H9 (cell line): Measurements from ENCODE around the gene STAB2. TPM values are rescaled to one million over a fixed set of nuclear protein-coding genes. Genes with fewer than 3 reads are reported as not detected.

Experiments
- DNase-seq: peaks from one replicate; pipeline ENCODE4 v3.0.0-alpha.2; 2017
- H2AFZ ChIP-seq: one replicate; pipeline ENCODE4 v1.6.1; 2013; ENCODE audit warnings: mild to moderate bottlenecking, low read length, control low read depth, moderate library complexity
- H2AK5ac ChIP-seq: 2 replicates; pipeline ENCODE4 v1.6.1; 2013; ENCODE audit warnings: low read length, control low read depth, mixed read lengths; ENCODE audit not compliant: insufficient read length
- H2BK120ac ChIP-seq: one replicate; pipeline ENCODE4 v1.6.1; 2013; ENCODE audit warnings: low read depth, mild to moderate bottlenecking, low read length, control low read depth, inconsistent platforms; ENCODE audit not compliant: poor library complexity, severe bottlenecking
- H2BK12ac ChIP-seq: 2 replicates; pipeline ENCODE4 v1.6.1; 2013; ENCODE audit warnings: low read length, control low read depth, mixed read lengths, low read depth; ENCODE audit not compliant: insufficient read length
- H2BK15ac ChIP-seq: 2 replicates; pipeline ENCODE4 v1.6.1; 2013; ENCODE audit warnings: low read depth, low read length, control low read depth
- H2BK20ac ChIP-seq: one replicate; pipeline ENCODE4 v1.6.1; 2013; ENCODE audit warnings: low read depth, mild to moderate bottlenecking, low read length, control low read depth, inconsistent platforms; ENCODE audit not compliant: poor library complexity, severe bottlenecking
- H2BK5ac ChIP-seq: 2 replicates; pipeline ENCODE4 v1.6.1; 2013; ENCODE audit warnings: low read length, control low read depth, mixed read lengths; ENCODE audit not compliant: insufficient read length
- H3K14ac ChIP-seq: 2 replicates; pipeline ENCODE4 v1.6.1; 2013; ENCODE audit warnings: low read length, control low read depth; ENCODE audit not compliant: insufficient read depth
- H3K18ac ChIP-seq: 2 replicates; pipeline ENCODE4 v1.6.1; 2013; ENCODE audit warnings: low read depth, mild to moderate bottlenecking, mixed read lengths, low read length, control low read depth; ENCODE audit not compliant: insufficient read length
- H3K23ac ChIP-seq: 2 replicates; pipeline ENCODE4 v1.6.1; 2013; ENCODE audit warnings: low read length, control low read depth, mixed read lengths, low read depth; ENCODE audit not compliant: insufficient read length
- H3K23me2 ChIP-seq: 2 replicates; pipeline ENCODE4 v1.6.1; 2013; ENCODE audit warnings: low read depth, mild to moderate bottlenecking, mixed read lengths, low read length, control low read depth; ENCODE audit not compliant: insufficient read length, poor library complexity, severe bottlenecking
- H3K27ac ChIP-seq: 2 replicates; pipeline ENCODE4 v1.5.1; 2013; ENCODE audit warnings: low read length, control low read depth, mixed read lengths, low read depth; ENCODE audit not compliant: insufficient read length
- H3K27me3 ChIP-seq: 2 replicates; pipeline ENCODE4 v1.6.1; 2013; ENCODE audit warnings: low read length, control low read depth, inconsistent platforms; ENCODE audit not compliant: insufficient read depth
- H3K4ac ChIP-seq: 2 replicates; pipeline ENCODE4 v1.6.1; 2013; ENCODE audit warnings: low read depth, mild to moderate bottlenecking, control low read depth, inconsistent platforms, low read length, moderate library complexity
- H3K4me1 ChIP-seq: 2 replicates; pipeline ENCODE4 v1.6.1; 2013; ENCODE audit warnings: low read length, control low read depth, inconsistent platforms; ENCODE audit not compliant: insufficient read depth
- H3K4me2 ChIP-seq: 2 replicates; pipeline ENCODE4 v1.6.1; 2013; ENCODE audit warnings: low read length, control low read depth, mixed read lengths; ENCODE audit not compliant: insufficient read length, insufficient read depth
- H3K56ac ChIP-seq: 2 replicates; pipeline ENCODE4 v1.6.1; 2013; ENCODE audit warnings: low read depth, mild to moderate bottlenecking, mixed read lengths, low read length, control low read depth; ENCODE audit not compliant: insufficient read length
- H3K79me1 ChIP-seq: 2 replicates; pipeline ENCODE4 v1.6.1; 2013; ENCODE audit warnings: low read depth, mild to moderate bottlenecking, moderate library complexity, low read length, control low read depth, inconsistent platforms; ENCODE audit not compliant: insufficient read depth, poor library complexity, severe bottlenecking
- H3K79me2 ChIP-seq: 2 replicates; pipeline ENCODE4 v1.6.1; 2013; ENCODE audit warnings: low read length, control low read depth, inconsistent platforms; ENCODE audit not compliant: insufficient read depth
- H3K9ac ChIP-seq: 2 replicates; pipeline ENCODE4 v1.6.1; 2013; ENCODE audit warnings: low read length, control low read depth, mixed read lengths; ENCODE audit not compliant: insufficient read length; ENCODE audit errors: extremely low read depth
- H3K9me3 ChIP-seq: one replicate; pipeline ENCODE4 v1.6.1; 2013; ENCODE audit warnings: low read depth, low read length, inconsistent platforms; ENCODE audit not compliant: control insufficient read depth
- H3T11ph ChIP-seq: one replicate; pipeline ENCODE4 v1.6.1; 2013; ENCODE audit warnings: mild to moderate bottlenecking, low read length, control low read depth, inconsistent platforms
- H4K20me1 ChIP-seq: one replicate; pipeline ENCODE4 v1.6.1; 2013; ENCODE audit not compliant: control insufficient read depth, insufficient read length, insufficient read depth
- H4K5ac ChIP-seq: 2 replicates; pipeline ENCODE4 v1.6.1; 2013; ENCODE audit warnings: low read depth, mild to moderate bottlenecking, mixed read lengths, low read length, control low read depth; ENCODE audit not compliant: insufficient read length
- H4K8ac ChIP-seq: replicated peaks from 2 replicates; pipeline ENCODE4 v1.6.1; 2013; ENCODE audit warnings: low read length, control low read depth, mixed read lengths, low read depth; ENCODE audit not compliant: insufficient read length
- H4K91ac ChIP-seq: 2 replicates; pipeline ENCODE4 v1.6.1; 2013; ENCODE audit warnings: low read depth, mild to moderate bottlenecking, moderate library complexity, mixed read lengths, low read length, control low read depth; ENCODE audit not compliant: insufficient read length
- H3K27ac Mint-ChIP-seq, 3 experiments: 2 replicates in 2 of 3; 3 replicates in 1 of 3; pipeline ENCODE4 v1.8.0; 2020 to 2021; ENCODE audit warnings: mixed read lengths in 3 of 3, mild to moderate bottlenecking in 1 of 3, moderate library complexity in 1 of 3
- H3K27me3 Mint-ChIP-seq: 2 replicates; pipeline ENCODE4 v1.8.0; 2021; ENCODE audit warnings: low read depth, mild to moderate bottlenecking, moderate library complexity, mixed read lengths
- H3K36me3 Mint-ChIP-seq, 3 experiments: 2 replicates in 2 of 3; 3 replicates in 1 of 3; pipeline ENCODE4 v1.8.0; 2020 to 2021; ENCODE audit warnings: low read depth in 3 of 3, mixed read lengths in 3 of 3; ENCODE audit not compliant: insufficient read depth in 1 of 3
- H3K4me1 Mint-ChIP-seq, 2 experiments: 2 replicates each; pipeline ENCODE4 v1.8.0; 2020; ENCODE audit warnings: mixed read lengths in 2 of 2
- H3K4me3 Mint-ChIP-seq, 2 experiments: 2 replicates in 1 of 2; 3 replicates in 1 of 2; pipeline ENCODE4 v1.8.0; 2020 to 2021; ENCODE audit warnings: mild to moderate bottlenecking in 2 of 2, mixed read lengths in 2 of 2, moderate library complexity in 1 of 2
- H3K9me3 Mint-ChIP-seq, 2 experiments: 2 replicates in 1 of 2; 3 replicates in 1 of 2; pipeline ENCODE4 v1.8.0; 2020; ENCODE audit warnings: mild to moderate bottlenecking in 2 of 2, mixed read lengths in 2 of 2, moderate library complexity in 1 of 2
- WGBS: extraction: QIAGEN DNeasy Blood & Tissue Kit; methylation state at CpG from one replicate; pipeline ENCODE4 v1.1.7; 2013; ENCODE audit warnings: missing lambda C conversion rate, low lambda C conversion rate, mixed read lengths; ENCODE audit not compliant: insufficient read length; ENCODE audit errors: extremely low coverage; 5-methylcytosine and 5-hydroxymethylcytosine counted together
- total RNA-seq: library from RNA; stranded (reverse); gene quantifications from 2 replicates; pipeline ENCODE4 v1.2.1, GENCODE V29; 2021
- TF ChIP-seq, protein P1 (sequence below): fragments of 200-600 bp; sonication (generic); conservative IDR thresholded peaks from 3 replicates; pipeline ENCODE4 v1.8.0; 2021; ENCODE audit warnings: antibody characterized with exemption, mild to moderate bottlenecking

STAB2 gene
- total RNA-seq, 1 experiment from 2014 or later: 0.02 TPM

GRCh38 chr12:103654816-103655215 is 67.7 kb downstream of the STAB2 start:
- Mint-ChIP-seq H3K27me3 (no peaks in the 10 kb centered on the region), H3K27ac (no peak overlapping the region), H3K36me3 (no peaks in the 10 kb centered on the region), H3K4me3 (no peak overlapping the region), H3K9me3 (no peaks in the 10 kb centered on the region; a peak in 1 of 5 replicates), H3K4me1 (peaks cover 4 to 14% of the 10 kb centered on the region in 2 experiments)
- no peaks in the 10 kb centered on the region for H3K27me3 ChIP-seq
- DNase-seq: no peak
- H3K27ac ChIP-seq: no peak overlapping the region
- H3K18ac ChIP-seq: no peak overlapping the region
- no peak overlapping the region for H2AFZ ChIP-seq
- no peaks in the 10 kb centered on the region for H3K4me1 ChIP-seq
- no peak overlapping the region for H4K5ac ChIP-seq
- no peak overlapping the region for H3K23ac ChIP-seq
- H3K79me1 ChIP-seq: no peaks in the 10 kb centered on the region
- TF ChIP-seq, protein P1, sequence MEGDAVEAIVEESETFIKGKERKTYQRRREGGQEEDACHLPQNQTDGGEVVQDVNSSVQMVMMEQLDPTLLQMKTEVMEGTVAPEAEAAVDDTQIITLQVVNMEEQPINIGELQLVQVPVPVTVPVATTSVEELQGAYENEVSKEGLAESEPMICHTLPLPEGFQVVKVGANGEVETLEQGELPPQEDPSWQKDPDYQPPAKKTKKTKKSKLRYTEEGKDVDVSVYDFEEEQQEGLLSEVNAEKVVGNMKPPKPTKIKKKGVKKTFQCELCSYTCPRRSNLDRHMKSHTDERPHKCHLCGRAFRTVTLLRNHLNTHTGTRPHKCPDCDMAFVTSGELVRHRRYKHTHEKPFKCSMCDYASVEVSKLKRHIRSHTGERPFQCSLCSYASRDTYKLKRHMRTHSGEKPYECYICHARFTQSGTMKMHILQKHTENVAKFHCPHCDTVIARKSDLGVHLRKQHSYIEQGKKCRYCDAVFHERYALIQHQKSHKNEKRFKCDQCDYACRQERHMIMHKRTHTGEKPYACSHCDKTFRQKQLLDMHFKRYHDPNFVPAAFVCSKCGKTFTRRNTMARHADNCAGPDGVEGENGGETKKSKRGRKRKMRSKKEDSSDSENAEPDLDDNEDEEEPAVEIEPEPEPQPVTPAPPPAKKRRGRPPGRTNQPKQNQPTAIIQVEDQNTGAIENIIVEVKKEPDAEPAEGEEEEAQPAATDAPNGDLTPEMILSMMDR: no peak
- H2BK120ac ChIP-seq: no peak overlapping the region
- H4K20me1 ChIP-seq: no peaks in the 10 kb centered on the region
- no peak overlapping the region for H2AK5ac ChIP-seq
- no peak overlapping the region for H3K4ac ChIP-seq
- H3K56ac ChIP-seq: no peak overlapping the region
- no peaks in the 10 kb centered on the region for H3K79me2 ChIP-seq
- no CpG with 5 or more reads among the region's 3 CpGs for WGBS
- H3K23me2 ChIP-seq: no peaks in the 10 kb centered on the region
- no peak overlapping the region for H3T11ph ChIP-seq
- no peak overlapping the region for H3K4me2 ChIP-seq
- no peak overlapping the region for H4K8ac ChIP-seq
- H3K9me3 ChIP-seq: no peaks in the 10 kb centered on the region
- no peak overlapping the region for H2BK12ac ChIP-seq
- no peak overlapping the region for H3K14ac ChIP-seq
- H3K9ac ChIP-seq: no peak overlapping the region
- H2BK20ac ChIP-seq: no peak overlapping the region
- no peak overlapping the region for H2BK15ac ChIP-seq
- H4K91ac ChIP-seq: no peak overlapping the region
- H2BK5ac ChIP-seq: no peak overlapping the region
